T-helper 2 cell (primary cell): ENCODE measurements around the gene NAA25.
"Not testable (repeated sequence)": the region's sequence is repeated elsewhere in the genome, so short reads cannot be mapped to it uniquely, and the experiment has no call there.

ENCODE experiments used
- DNase-seq, 5 experiments: peaks; one replicate each; pipeline versions ENCODE4 v3.0.0 to v3.0.0-alpha.2; 2012 to 2022

Gene NAA25

GRCh38 chr12:112009596-112009995 is 99.0 kb downstream of the NAA25 start:
- DNase-seq = not testable (repeated sequence)

GRCh38 chr12:112008918-112009317 is 99.7 kb downstream of the NAA25 start:
- DNase-seq = no peak

- no peak for DNase-seq
These were observed 100.6 kb downstream of the NAA25 start for GRCh38 chr12:112007945-112008344.

GRCh38 chr12:112005419-112006395 is 102.9 kb downstream of the NAA25 start:
- no peak for DNase-seq

GRCh38 chr12:112004041-112004440 is 104.5 kb downstream of the NAA25 start:
- DNase-seq = no peak

- peak in 1 of 5 experiments; percentile 42 for DNase-seq
These were observed 107.0 kb downstream of the NAA25 start for GRCh38 chr12:112001576-112001975.

GRCh38 chr12:112000820-112001219 is 107.8 kb downstream of the NAA25 start:
- no peak for DNase-seq

GRCh38 chr12:111999129-111999528 is 109.5 kb downstream of the NAA25 start:
- DNase-seq = not testable (repeated sequence)

- no peak for DNase-seq
These were observed 110.6 kb downstream of the NAA25 start for GRCh38 chr12:111998015-111998414.

GRCh38 chr12:111997300-111997699 is 111.3 kb downstream of the NAA25 start:
- DNase-seq = no peak

GRCh38 chr12:111995782-111996480 is 112.7 kb downstream of the NAA25 start:
- no peak for DNase-seq

GRCh38 chr12:111994211-111995111 is 114.1 kb downstream of the NAA25 start:
- DNase-seq = peak in 3 of 5 experiments; percentile 29 to 92 (median 38)

- DNase-seq = peak in 2 of 5 experiments; percentile 35 to 80
These were observed 115.1 kb downstream of the NAA25 start for GRCh38 chr12:111993292-111994150.

GRCh38 chr12:111992464-111992863 is 116.1 kb downstream of the NAA25 start:
- no peak for DNase-seq

- DNase-seq = peak in 1 of 5 experiments; percentile 39
These were observed 116.6 kb downstream of the NAA25 start for GRCh38 chr12:111991946-111992345.

- no peak for DNase-seq
These were observed 117.0 kb downstream of the NAA25 start for GRCh38 chr12:111991535-111991934.

- no peak for DNase-seq
These were observed 123.8 kb downstream of the NAA25 start for GRCh38 chr12:111984820-111985219.

- no peak for DNase-seq
These were observed 126.6 kb downstream of the NAA25 start for GRCh38 chr12:111981987-111982386.

- no peak for DNase-seq
These were observed 128.0 kb downstream of the NAA25 start for GRCh38 chr12:111980598-111980997.

GRCh38 chr12:111978545-111978944 is 130.0 kb downstream of the NAA25 start:
- DNase-seq = no peak

- no peak for DNase-seq
These were observed 131.7 kb downstream of the NAA25 start for GRCh38 chr12:111976860-111977259.
